ENCODE measurements around the gene GUSB.
"Not testable (repeated sequence)": the region's sequence is repeated elsewhere in the genome, so short reads cannot be mapped to it uniquely, and the experiment has no call there.

The GUSB gene

GRCh38 chr7:65945787-65946186 lies 36.2 kb downstream of the GUSB start:
- H3K27ac Mint-ChIP-seq (ENCODE audit: low read depth); H3K9me3 Mint-ChIP-seq: not testable (repeated sequence)

GRCh38 chr7:65938336-65938895 lies 43.6 kb downstream of the GUSB start:
- Mint-ChIP-seq H3K4me3 (no peak overlapping the region), H3K4me1 (peaks cover 11% of the 10 kb centered on the region)
- DNase-seq (ENCODE audit: low spot score in 2 of 2), result no peak

More at GRCh38 chr7:65945787-65946186, 36.2 kb downstream of the GUSB start:
- H3K36me3 Mint-ChIP-seq (ENCODE audit: insufficient read depth); DNase-seq (ENCODE audit: low spot score in 2 of 2); H3K4me1 Mint-ChIP-seq; ATAC-seq (replicated peaks; ENCODE audit: extremely low read depth, poor library complexity, severe bottlenecking); H3K27me3 Mint-ChIP-seq; H3K4me3 Mint-ChIP-seq: not testable (repeated sequence)

GRCh38 chr7:65937296-65937695 lies 44.7 kb downstream of the GUSB start:
- H3K36me3 Mint-ChIP-seq (ENCODE audit: insufficient read depth), result peaks cover 5% of the 10 kb centered on the region
- no peak overlapping the region for H3K4me3 Mint-ChIP-seq
- ATAC-seq (replicated peaks; ENCODE audit: extremely low read depth, poor library complexity, severe bottlenecking) (no peak), DNase-seq (ENCODE audit: low spot score in 2 of 2) (no peak)
- peak overlapping the region; percentile 46 for H3K27ac Mint-ChIP-seq (ENCODE audit: low read depth)
- H3K27me3 Mint-ChIP-seq, result no peaks in the 10 kb centered on the region
- H3K9me3 Mint-ChIP-seq, result no peaks in the 10 kb centered on the region
- H3K4me1 Mint-ChIP-seq, result peaks cover 17% of the 10 kb centered on the region

More at GRCh38 chr7:65938336-65938895, 43.6 kb downstream of the GUSB start:
- no peaks in the 10 kb centered on the region for H3K27me3 Mint-ChIP-seq
- peaks cover 5% of the 10 kb centered on the region for H3K36me3 Mint-ChIP-seq (ENCODE audit: insufficient read depth)
- ATAC-seq (replicated peaks; ENCODE audit: extremely low read depth, poor library complexity, severe bottlenecking), result no peak
- no peaks in the 10 kb centered on the region for H3K9me3 Mint-ChIP-seq
- H3K27ac Mint-ChIP-seq (ENCODE audit: low read depth), result peak overlapping the region; percentile 46

- ATAC-seq (replicated peaks; ENCODE audit: extremely low read depth, poor library complexity, severe bottlenecking) (no peak), DNase-seq (ENCODE audit: low spot score in 2 of 2) (no peak)
- H3K27ac Mint-ChIP-seq (ENCODE audit: low read depth), result no peak overlapping the region
- no peaks in the 10 kb centered on the region for H3K36me3 Mint-ChIP-seq (ENCODE audit: insufficient read depth)
- H3K9me3 Mint-ChIP-seq, result no peaks in the 10 kb centered on the region
- H3K4me1 Mint-ChIP-seq, result peaks cover 35% of the 10 kb centered on the region
- no peak overlapping the region for H3K4me3 Mint-ChIP-seq
- no peaks in the 10 kb centered on the region for H3K27me3 Mint-ChIP-seq
Measured at GRCh38 chr7:65931685-65932084, 50.3 kb downstream of the GUSB start.

GRCh38 chr7:65927489-65928448 lies 54.2 kb downstream of the GUSB start:
- DNase-seq (ENCODE audit: low spot score in 2 of 2), result no peak
- no peak overlapping the region for H3K27ac Mint-ChIP-seq (ENCODE audit: low read depth)
- H3K27me3 Mint-ChIP-seq, result no peaks in the 10 kb centered on the region
- ATAC-seq (replicated peaks; ENCODE audit: extremely low read depth, poor library complexity, severe bottlenecking), result no peak
- no peaks in the 10 kb centered on the region for H3K9me3 Mint-ChIP-seq
- H3K4me3 Mint-ChIP-seq, result no peak overlapping the region
- H3K36me3 Mint-ChIP-seq (ENCODE audit: insufficient read depth), result no peaks in the 10 kb centered on the region
- H3K4me1 Mint-ChIP-seq, result peaks cover 47% of the 10 kb centered on the region

GRCh38 chr7:65926588-65926987 lies 55.4 kb downstream of the GUSB start:
- ATAC-seq (replicated peaks; ENCODE audit: extremely low read depth, poor library complexity, severe bottlenecking) (no peak), DNase-seq (ENCODE audit: low spot score in 2 of 2) (no peak)
- no peaks in the 10 kb centered on the region for H3K9me3 Mint-ChIP-seq
- H3K27ac Mint-ChIP-seq (ENCODE audit: low read depth), result no peak overlapping the region
- peaks cover 44% of the 10 kb centered on the region for H3K4me1 Mint-ChIP-seq
- no peak overlapping the region for H3K4me3 Mint-ChIP-seq
- peaks cover 2% of the 10 kb centered on the region for H3K36me3 Mint-ChIP-seq (ENCODE audit: insufficient read depth)
- no peaks in the 10 kb centered on the region for H3K27me3 Mint-ChIP-seq

DNA sequence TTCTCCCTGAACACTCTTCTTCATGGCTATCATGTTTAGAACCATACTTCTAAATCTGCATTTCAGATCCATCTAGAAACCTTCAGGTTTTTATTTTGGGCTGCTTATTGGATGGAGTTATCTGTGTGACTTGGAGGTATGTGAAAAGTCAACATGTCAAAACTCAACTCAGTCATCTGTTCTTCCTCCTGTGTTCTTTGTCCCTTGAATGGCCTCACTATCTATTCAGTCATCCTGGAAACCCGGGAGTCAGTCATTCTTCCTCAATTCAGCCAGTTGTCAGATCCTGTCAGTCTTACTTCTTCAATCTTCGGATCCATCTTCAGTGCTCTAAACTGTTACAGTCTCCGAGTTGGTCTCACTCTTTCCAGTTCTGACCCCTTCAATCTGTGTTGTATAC lies 57.0 kb downstream of the GUSB start:
- Mint-ChIP-seq H3K27me3 (no peaks in the 10 kb centered on the region), H3K36me3 (ENCODE audit: insufficient read depth) (peaks cover 2% of the 10 kb centered on the region), H3K27ac (ENCODE audit: low read depth) (no peak overlapping the region), H3K9me3 (no peaks in the 10 kb centered on the region), H3K4me1 (peaks cover 35% of the 10 kb centered on the region), H3K4me3 (no peak overlapping the region)
- ATAC-seq (replicated peaks; ENCODE audit: extremely low read depth, poor library complexity, severe bottlenecking) (no peak), DNase-seq (ENCODE audit: low spot score in 2 of 2) (no peak)

DNA sequence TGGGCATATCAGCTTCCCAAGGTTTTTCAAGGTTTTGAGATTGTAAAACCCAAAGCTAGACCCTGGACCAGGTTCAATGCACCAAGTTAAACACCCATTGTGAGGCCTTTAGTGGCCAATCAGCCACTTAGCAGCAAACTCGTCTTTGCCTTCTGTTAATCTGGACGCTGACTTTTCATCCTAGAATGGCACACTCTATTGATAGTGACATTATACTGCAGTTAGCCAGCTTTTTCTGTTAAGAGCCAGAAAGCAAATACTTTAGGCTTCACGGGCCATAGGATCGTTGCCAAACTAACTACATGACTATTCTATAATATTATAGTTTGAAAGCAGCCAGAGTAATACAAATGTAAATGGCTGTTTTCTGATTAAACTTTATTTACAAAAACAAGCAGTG lies 57.8 kb downstream of the GUSB start:
- no peaks in the 10 kb centered on the region for H3K9me3 Mint-ChIP-seq
- peaks cover 2% of the 10 kb centered on the region for H3K36me3 Mint-ChIP-seq (ENCODE audit: insufficient read depth)
- H3K27me3 Mint-ChIP-seq, result no peaks in the 10 kb centered on the region
- DNase-seq (ENCODE audit: low spot score in 2 of 2) (no peak), ATAC-seq (replicated peaks; ENCODE audit: extremely low read depth, poor library complexity, severe bottlenecking) (no peak)
- H3K4me1 Mint-ChIP-seq, result peaks cover 36% of the 10 kb centered on the region
- no peak overlapping the region for H3K4me3 Mint-ChIP-seq
- H3K27ac Mint-ChIP-seq (ENCODE audit: low read depth), result no peak overlapping the region

- Mint-ChIP-seq H3K4me1 (peaks cover 29% of the 10 kb centered on the region), H3K27me3 (no peaks in the 10 kb centered on the region), H3K9me3 (no peaks in the 10 kb centered on the region), H3K4me3 (no peak overlapping the region), H3K27ac (ENCODE audit: low read depth) (peak overlapping the region; percentile 10), H3K36me3 (ENCODE audit: insufficient read depth) (peaks cover 2% of the 10 kb centered on the region)
- DNase-seq (ENCODE audit: low spot score in 2 of 2) (no peak), ATAC-seq (replicated peaks; ENCODE audit: extremely low read depth, poor library complexity, severe bottlenecking) (no peak)
Measured at GRCh38 chr7:65923316-65923715, 58.7 kb downstream of the GUSB start.

GRCh38 chr7:65915921-65916657 lies 65.9 kb downstream of the GUSB start:
- DNase-seq (ENCODE audit: low spot score in 2 of 2), result no peak
- Mint-ChIP-seq H3K4me1 (peaks cover 13% of the 10 kb centered on the region), H3K9me3 (no peaks in the 10 kb centered on the region), H3K36me3 (ENCODE audit: insufficient read depth) (no peaks in the 10 kb centered on the region), H3K4me3 (no peak overlapping the region), H3K27ac (ENCODE audit: low read depth) (no peak overlapping the region), H3K27me3 (no peaks in the 10 kb centered on the region)
- ATAC-seq (replicated peaks; ENCODE audit: extremely low read depth, poor library complexity, severe bottlenecking), result no peak

GRCh38 chr7:65912237-65912636 lies 69.8 kb downstream of the GUSB start:
- DNase-seq (ENCODE audit: low spot score in 2 of 2), result no peak
- no peak for ATAC-seq (replicated peaks; ENCODE audit: extremely low read depth, poor library complexity, severe bottlenecking)
- Mint-ChIP-seq H3K4me1 (peaks cover 4% of the 10 kb centered on the region), H3K27ac (ENCODE audit: low read depth) (no peak overlapping the region), H3K27me3 (no peaks in the 10 kb centered on the region), H3K4me3 (no peak overlapping the region), H3K36me3 (ENCODE audit: insufficient read depth) (no peaks in the 10 kb centered on the region), H3K9me3 (no peaks in the 10 kb centered on the region)

Data from central memory CD8-positive, alpha-beta T cell (primary cell).